ENCODE results near the gene TIMP2. TPM values are rescaled to one million over a fixed set of nuclear protein-coding genes. Genes with fewer than 3 reads are reported as not detected.

The TIMP2 gene
- total and polyA plus RNA-seq, 2 of the 4 experiments (the other 2 are of a cell fraction): 43.9 to 416 TPM

DNA sequence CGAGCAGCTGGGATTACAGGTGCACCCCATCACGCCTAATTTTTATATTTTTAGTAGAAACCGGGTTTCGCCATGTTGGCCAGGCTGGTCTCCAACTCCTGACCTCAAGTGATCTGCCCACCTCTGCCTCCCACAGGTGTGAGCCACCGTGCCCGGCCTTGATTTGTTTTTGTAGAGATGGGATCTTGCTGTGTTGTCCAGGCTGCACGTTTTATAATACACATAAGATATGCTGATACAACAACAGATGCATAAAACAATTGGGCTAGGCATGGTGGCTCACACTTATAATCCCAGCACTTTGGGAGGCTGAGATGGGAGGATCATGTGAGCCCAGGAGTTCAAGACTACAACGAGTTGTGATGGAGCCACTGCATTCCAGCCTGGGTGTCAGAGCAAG is 90.6 kb downstream of the TIMP2 start:
- no peak overlapping the region for H2BK15ac ChIP-seq (ENCODE audit: low read depth, low read length)
- no peak for DNase-seq
- H3K18ac ChIP-seq (ENCODE audit: low read depth, low read length): no peak overlapping the region
- H2BK120ac ChIP-seq (ENCODE audit: low read depth, low read length): no peak overlapping the region
- peaks cover 56% of the 10 kb centered on the region for H3K36me3 ChIP-seq (ENCODE audit: control insufficient read depth, insufficient read depth, low read length)
- dilution Hi-C loops (cut with HindIII; ENCODE audit: low sequenced_read_pairs, unreplicated experiment) (no loop called here), in situ Hi-C loops (cut with MboI; ENCODE audit: low sequenced_read_pairs) (no loop called here), intact Hi-C loops (cut with micrococcal nuclease) (no loop called here)
- no peaks in the 10 kb centered on the region for H3K9me3 ChIP-seq (ENCODE audit: control insufficient read depth, insufficient read depth, low read length)
- H3K23ac ChIP-seq (ENCODE audit: low read depth, low read length): no peak overlapping the region
- CTCF ChIA-PET: no interaction called here
- no peak overlapping the region for H4K91ac ChIP-seq (ENCODE audit: insufficient read depth, low read depth, low read length)
- no peak overlapping the region for H2AK9ac ChIP-seq (replicated peaks; ENCODE audit: low read depth, low read length, poor library complexity)
- H2AK5ac ChIP-seq (ENCODE audit: low read depth, low read length): no peak overlapping the region
- no peak overlapping the region for H3K27ac ChIP-seq (ENCODE audit: insufficient read depth, low read length)
- H4K8ac ChIP-seq (ENCODE audit: low read depth in 2 of 2, low read length in 2 of 2): no peak overlapping the region
- peaks cover 33 to 66% of the 10 kb centered on the region in 2 experiments for H3K79me1 ChIP-seq (ENCODE audit: low read depth in 1 of 2, low read length in 2 of 2)
- POLR2A ChIA-PET (ENCODE audit: unreplicated experiment): no interaction called here
- H3K56ac ChIP-seq (ENCODE audit: extremely low read depth, insufficient read depth, low read length): no peak overlapping the region
- no peak overlapping the region for H2BK5ac ChIP-seq (ENCODE audit: low read depth, low read length, poor library complexity, severe bottlenecking)
- peaks cover 50% of the 10 kb centered on the region for H4K20me1 ChIP-seq (ENCODE audit: insufficient read depth, low read length)
- 100% methylated on average over 1 of the region's 8 CpGs; no CpG with 5 or more reads in 1 of the 2 experiments for WGBS, 2 experiments (ENCODE audit: extremely low coverage in 2 of 2, insufficient read length in 1 of 2)
- TF ChIP-seq USF2 (IDR thresholded peaks at IDR 0.05; ENCODE audit: low read depth, low read length): no peak
- TF ChIP-seq CTCF (conservative IDR thresholded peaks at IDR 0.05; ENCODE audit: low read depth, low read length): no peak
- no peak for TF ChIP-seq POLR2A (IDR thresholded peaks at IDR 0.05; ENCODE audit: low read depth, low read length)
- TF ChIP-seq FOS (IDR thresholded peaks at IDR 0.05; ENCODE audit: low read depth, low read length): no peak
- TF ChIP-seq CEBPB (IDR thresholded peaks at IDR 0.05; ENCODE audit: low read depth, low read length): no peak
- TF ChIP-seq, protein P1, sequence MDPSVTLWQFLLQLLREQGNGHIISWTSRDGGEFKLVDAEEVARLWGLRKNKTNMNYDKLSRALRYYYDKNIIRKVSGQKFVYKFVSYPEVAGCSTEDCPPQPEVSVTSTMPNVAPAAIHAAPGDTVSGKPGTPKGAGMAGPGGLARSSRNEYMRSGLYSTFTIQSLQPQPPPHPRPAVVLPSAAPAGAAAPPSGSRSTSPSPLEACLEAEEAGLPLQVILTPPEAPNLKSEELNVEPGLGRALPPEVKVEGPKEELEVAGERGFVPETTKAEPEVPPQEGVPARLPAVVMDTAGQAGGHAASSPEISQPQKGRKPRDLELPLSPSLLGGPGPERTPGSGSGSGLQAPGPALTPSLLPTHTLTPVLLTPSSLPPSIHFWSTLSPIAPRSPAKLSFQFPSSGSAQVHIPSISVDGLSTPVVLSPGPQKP (IDR thresholded peaks at IDR 0.05; ENCODE audit: borderline replicate concordance, low read depth, low read length): no peak
- TF ChIP-seq MAZ (IDR thresholded peaks at IDR 0.05; ENCODE audit: borderline replicate concordance, low read depth, low read length): no peak
- no peak for TF ChIP-seq SMC3 (IDR thresholded peaks at IDR 0.05; ENCODE audit: low read depth, low read length)
- TF ChIP-seq NFE2L2 (IDR thresholded peaks at IDR 0.05; ENCODE audit: low read depth, low read length): no peak
- TF ChIP-seq RFX5 (IDR thresholded peaks at IDR 0.05; ENCODE audit: low read depth, low read length): no peak
- no peak for TF ChIP-seq MAFK (IDR thresholded peaks at IDR 0.05; ENCODE audit: low read depth, low read length)
- H3K9me1 ChIP-seq (ENCODE audit: insufficient read depth, low read length): peaks cover 8% of the 10 kb centered on the region
- H3K27me3 ChIP-seq (ENCODE audit: control insufficient read depth, insufficient read depth, low read length): no peaks in the 10 kb centered on the region
- H3K4me3 ChIP-seq (ENCODE audit: insufficient read depth, low read depth, low read length): no peak overlapping the region
- H3K9ac ChIP-seq (ENCODE audit: low read depth, low read length): no peak overlapping the region
- H3K14ac ChIP-seq (replicated peaks; ENCODE audit: low read depth, low read length): no peak overlapping the region
- H2BK20ac ChIP-seq (ENCODE audit: low read depth, low read length): no peak overlapping the region
- H3K4me1 ChIP-seq (ENCODE audit: control insufficient read depth, insufficient read depth, low read length): peaks cover 7% of the 10 kb centered on the region
- H2AFZ ChIP-seq (replicated peaks; ENCODE audit: low read length, poor library complexity): no peak overlapping the region
- BruUV-seq (replicated peaks): no TSS peak
- ATAC-seq (ENCODE audit: low read depth): no peak
- H3K4me2 ChIP-seq (ENCODE audit: low read depth, low read length): no peak overlapping the region
- H3K4ac ChIP-seq (ENCODE audit: low read depth, low read length): no peak overlapping the region
- H4K5ac ChIP-seq (ENCODE audit: low read depth, low read length): no peak overlapping the region
